AG04450 (cell line): ENCODE data around the gene POU3F2. TPM values are rescaled to one million over a fixed set of nuclear protein-coding genes. Genes with fewer than 3 reads are reported as not detected.
A peak's percentile ranks its signal among the peaks of the same experiment; 100 is the strongest.

Experiments used
- CTCF ChIA-PET: fragments of 300-600, 350-600 bp; formaldehyde crosslinking; extraction: SDS; loops from one replicate; lab custom pipeline; 2022; ENCODE audit warnings: antibody characterized with exemption, inconsistent platforms; lab: Charles Lee
- POLR2A ChIA-PET: fragments of 350-600 bp; formaldehyde crosslinking; extraction: SDS; loops from one replicate; lab custom pipeline; 2021; ENCODE audit warnings: antibody characterized with exemption, inconsistent platforms; lab: Yijun Ruan, JAX
- DNase-seq: peaks from one replicate; pipeline ENCODE4 v3.0.0-alpha.2; 2011; ENCODE audit warnings: low read depth, low spot score
- H3K27ac ChIP-seq: one replicate; pipeline ENCODE4 v1.5.1; 2012; ENCODE audit warnings: low read depth, low read length, control low read depth
- H3K27me3 ChIP-seq: one replicate; pipeline ENCODE4 v1.6.0; 2012; ENCODE audit warnings: low read length; ENCODE audit not compliant: control insufficient read depth, insufficient read depth
- H3K4me3 ChIP-seq: 2 replicates; pipeline ENCODE4 v1.5.1; 2011; ENCODE audit warnings: mild to moderate bottlenecking, low read depth, low read length, control low read depth
- H3K9me3 ChIP-seq: 2 replicates; pipeline ENCODE4 v1.5.1; 2012; ENCODE audit warnings: low read length; ENCODE audit not compliant: control insufficient read depth, insufficient read depth
- CTCF ChIP-seq: IDR thresholded peaks from 2 replicates; pipeline ENCODE4 v1.5.1; 2011; ENCODE audit warnings: low read depth, low read length, control low read depth, inconsistent platforms
- polyA plus RNA-seq: library from polyadenylated mRNA; depleted of rRNA; stranded (reverse); fragments of >200 nt; gene quantifications from 2 replicates; pipeline ENCODE4 v1.2.3, GENCODE V29; 2011

The POU3F2 gene
- polyA plus RNA-seq, 1 experiment, result not detected

GRCh38 chr6:98836962-98837944 lies 2.9 kb downstream of the POU3F2 start:
- no peak for TF ChIP-seq CTCF
- H3K27ac ChIP-seq, result no peak overlapping the region
- H3K4me3 ChIP-seq, result no peak overlapping the region
- ChIA-PET CTCF (interaction anchor here (1.6 to 7.7 kb wide), 2 partner anchors 9 to 1340 kb away, joined by 4 to 30 read pairs; no protein-coding TSS in a partner anchor), POLR2A (no interaction called here)
- no peak for DNase-seq
- peaks cover 79% of the 10 kb centered on the region for H3K27me3 ChIP-seq
- H3K9me3 ChIP-seq, result peaks cover 2% of the 10 kb centered on the region; the same call in 1 of the 2 replicates

GRCh38 chr6:98838032-98838431 lies 3.7 kb downstream of the POU3F2 start:
- no peaks in the 10 kb centered on the region; the same call in 1 of the 2 replicates for H3K9me3 ChIP-seq
- no peak overlapping the region for H3K4me3 ChIP-seq
- peaks cover 80% of the 10 kb centered on the region for H3K27me3 ChIP-seq
- H3K27ac ChIP-seq, result no peak overlapping the region
- POLR2A ChIA-PET, result no interaction called here
- no peak for DNase-seq
- CTCF ChIA-PET, result interaction anchor here (0.9 to 7.7 kb wide), 3 partner anchors 8 to 1340 kb away, joined by 3 to 30 read pairs (median 4); no protein-coding TSS in a partner anchor
- TF ChIP-seq CTCF, result no peak

DNA sequence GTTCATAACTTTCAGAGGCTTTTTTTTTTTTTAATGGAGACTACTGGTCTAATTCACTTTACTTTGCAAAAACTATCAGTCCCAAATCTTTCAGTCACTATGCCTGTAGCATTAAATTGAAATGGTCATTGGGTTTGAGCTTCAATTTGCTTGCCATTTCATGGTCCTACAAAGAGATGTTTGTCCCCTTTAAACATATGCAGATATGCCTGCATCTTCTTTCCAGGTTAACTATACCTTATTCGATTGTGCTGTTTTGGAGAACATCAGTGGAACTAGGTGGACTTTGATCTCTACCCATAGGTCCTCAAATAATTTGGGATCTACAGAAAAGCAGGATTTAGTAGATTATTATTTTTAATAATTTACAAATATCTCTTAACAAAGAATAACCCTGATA lies 4.6 kb downstream of the POU3F2 start:
- no peak for TF ChIP-seq CTCF
- no peak overlapping the region for H3K4me3 ChIP-seq
- ChIA-PET POLR2A (no interaction called here), CTCF (interaction anchor here (0.9 kb wide), 1 partner anchor 280 kb away, joined by 3 read pairs; no protein-coding TSS in a partner anchor)
- DNase-seq, result no peak
- no peaks in the 10 kb centered on the region; the same call in 1 of the 2 replicates for H3K9me3 ChIP-seq
- peaks cover 78% of the 10 kb centered on the region for H3K27me3 ChIP-seq
- no peak overlapping the region for H3K27ac ChIP-seq

DNA sequence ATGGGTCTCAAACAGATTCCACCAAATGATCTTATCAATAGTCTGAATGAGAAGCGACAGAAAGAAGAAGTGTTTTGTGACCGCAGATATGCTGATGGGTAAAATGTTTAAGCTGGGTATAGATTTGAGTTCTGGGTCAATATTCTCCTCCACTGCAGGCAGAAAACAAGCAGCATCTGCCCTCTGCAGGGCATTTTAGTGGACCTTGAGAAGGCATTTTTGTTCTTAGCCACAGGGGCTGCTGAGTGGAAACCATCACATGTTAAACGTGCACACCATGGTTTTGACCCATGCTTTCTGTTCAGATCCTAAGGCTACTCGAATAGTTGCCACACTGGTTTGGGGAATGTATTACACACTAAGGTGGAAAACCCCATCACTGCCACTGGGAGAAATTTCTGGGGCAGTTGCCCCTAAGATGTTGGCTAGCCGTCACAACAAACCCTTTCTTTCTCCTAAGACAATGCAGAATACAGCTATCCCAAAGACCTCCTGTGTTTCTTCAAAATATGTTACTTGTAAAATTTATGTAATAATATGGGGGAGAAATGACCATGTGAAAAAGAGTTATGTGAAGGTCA lies 5.5 kb downstream of the POU3F2 start:
- POLR2A ChIA-PET, result no interaction called here
- peak; percentile 41 for TF ChIP-seq CTCF
- CTCF ChIA-PET, result no interaction called here
- Histone ChIP-seq H3K27me3 (peaks cover 83% of the 10 kb centered on the region), H3K9me3 (no peaks in the 10 kb centered on the region; the same call in 1 of the 2 replicates), H3K4me3 (no peak overlapping the region), H3K27ac (no peak overlapping the region)
- no peak for DNase-seq
